Fibroblast of mammary gland (primary cell): ENCODE results near the gene LRRC3.

Experiments used
- DNase-seq: peaks from one replicate; pipeline ENCODE4 v3.0.0-alpha.2; 2010; ENCODE audit warnings: low read depth
- H3K4me3 ChIP-seq: 2 replicates; pipeline ENCODE4 v1.5.1; 2011; ENCODE audit warnings: low read depth, mild to moderate bottlenecking, low read length, moderate library complexity; ENCODE audit not compliant: control insufficient read depth
- TF ChIP-seq, protein P1 (sequence below): conservative IDR thresholded peaks from 2 replicates; pipeline ENCODE4 v1.5.1; 2011; ENCODE audit warnings: low read depth, low read length, inconsistent platforms; ENCODE audit not compliant: control insufficient read depth, insufficient read depth

The LRRC3 gene

DNA sequence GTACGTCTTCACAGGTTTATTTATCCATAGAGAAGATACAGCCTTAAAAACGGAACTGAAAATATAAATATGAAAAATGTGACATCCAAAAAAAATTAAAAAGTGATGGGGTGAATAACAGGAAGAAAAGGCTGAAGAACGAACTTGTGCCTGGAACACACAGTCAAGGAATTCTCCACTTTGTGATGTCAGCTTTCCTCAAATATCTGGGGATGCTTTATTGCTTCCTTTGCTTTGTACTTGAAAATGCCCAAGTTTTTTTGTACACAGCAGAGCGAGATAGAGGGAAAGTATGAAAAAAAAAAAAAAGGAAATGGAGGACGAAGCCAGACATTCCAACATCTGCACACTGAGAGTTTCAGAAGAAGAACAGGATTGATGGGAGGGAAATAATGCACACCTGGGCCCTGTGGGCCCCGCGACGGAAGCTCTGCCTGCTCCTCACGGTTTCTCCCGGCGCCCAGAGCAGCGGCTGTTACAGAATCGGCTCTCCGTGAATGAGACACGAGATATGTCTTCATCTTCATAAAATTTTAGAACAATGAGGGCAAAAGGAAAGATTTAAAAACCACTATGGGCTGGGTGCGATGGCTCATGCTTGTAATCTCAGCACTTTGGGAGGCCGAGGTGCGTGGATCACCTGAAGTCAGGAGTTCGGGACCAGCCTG is 10.0 kb upstream of the LRRC3 start:
- TF ChIP-seq, protein P1, sequence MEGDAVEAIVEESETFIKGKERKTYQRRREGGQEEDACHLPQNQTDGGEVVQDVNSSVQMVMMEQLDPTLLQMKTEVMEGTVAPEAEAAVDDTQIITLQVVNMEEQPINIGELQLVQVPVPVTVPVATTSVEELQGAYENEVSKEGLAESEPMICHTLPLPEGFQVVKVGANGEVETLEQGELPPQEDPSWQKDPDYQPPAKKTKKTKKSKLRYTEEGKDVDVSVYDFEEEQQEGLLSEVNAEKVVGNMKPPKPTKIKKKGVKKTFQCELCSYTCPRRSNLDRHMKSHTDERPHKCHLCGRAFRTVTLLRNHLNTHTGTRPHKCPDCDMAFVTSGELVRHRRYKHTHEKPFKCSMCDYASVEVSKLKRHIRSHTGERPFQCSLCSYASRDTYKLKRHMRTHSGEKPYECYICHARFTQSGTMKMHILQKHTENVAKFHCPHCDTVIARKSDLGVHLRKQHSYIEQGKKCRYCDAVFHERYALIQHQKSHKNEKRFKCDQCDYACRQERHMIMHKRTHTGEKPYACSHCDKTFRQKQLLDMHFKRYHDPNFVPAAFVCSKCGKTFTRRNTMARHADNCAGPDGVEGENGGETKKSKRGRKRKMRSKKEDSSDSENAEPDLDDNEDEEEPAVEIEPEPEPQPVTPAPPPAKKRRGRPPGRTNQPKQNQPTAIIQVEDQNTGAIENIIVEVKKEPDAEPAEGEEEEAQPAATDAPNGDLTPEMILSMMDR = no peak
- no peak overlapping the region for H3K4me3 ChIP-seq
- DNase-seq = no peak

DNA sequence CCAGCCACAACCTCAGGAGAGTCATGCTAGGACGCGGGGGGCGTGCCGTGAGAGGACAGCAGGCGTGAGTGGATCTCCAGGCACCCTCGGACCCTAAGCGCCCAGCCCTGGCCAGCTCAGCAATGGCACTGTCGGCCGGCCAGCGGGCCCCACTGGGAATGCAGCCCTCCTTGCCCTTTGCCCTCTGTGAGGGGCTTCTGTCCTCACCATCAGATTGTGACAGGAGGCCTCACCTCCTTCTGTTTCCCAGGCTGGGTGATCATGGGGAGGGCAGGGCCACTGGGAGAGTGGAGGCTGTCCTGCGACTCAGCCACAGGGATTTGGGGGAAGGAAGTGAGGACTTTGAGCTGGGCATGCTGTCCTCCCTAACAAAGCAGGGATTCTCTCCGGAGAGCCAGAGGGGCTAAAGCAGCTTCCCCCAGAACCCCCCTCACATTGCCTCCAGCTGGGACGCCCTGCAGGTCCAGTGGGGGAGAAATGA is 6.6 kb upstream of the LRRC3 start:
- no peak overlapping the region for H3K4me3 ChIP-seq
- TF ChIP-seq, protein P1 = no peak
- DNase-seq = no peak

DNA sequence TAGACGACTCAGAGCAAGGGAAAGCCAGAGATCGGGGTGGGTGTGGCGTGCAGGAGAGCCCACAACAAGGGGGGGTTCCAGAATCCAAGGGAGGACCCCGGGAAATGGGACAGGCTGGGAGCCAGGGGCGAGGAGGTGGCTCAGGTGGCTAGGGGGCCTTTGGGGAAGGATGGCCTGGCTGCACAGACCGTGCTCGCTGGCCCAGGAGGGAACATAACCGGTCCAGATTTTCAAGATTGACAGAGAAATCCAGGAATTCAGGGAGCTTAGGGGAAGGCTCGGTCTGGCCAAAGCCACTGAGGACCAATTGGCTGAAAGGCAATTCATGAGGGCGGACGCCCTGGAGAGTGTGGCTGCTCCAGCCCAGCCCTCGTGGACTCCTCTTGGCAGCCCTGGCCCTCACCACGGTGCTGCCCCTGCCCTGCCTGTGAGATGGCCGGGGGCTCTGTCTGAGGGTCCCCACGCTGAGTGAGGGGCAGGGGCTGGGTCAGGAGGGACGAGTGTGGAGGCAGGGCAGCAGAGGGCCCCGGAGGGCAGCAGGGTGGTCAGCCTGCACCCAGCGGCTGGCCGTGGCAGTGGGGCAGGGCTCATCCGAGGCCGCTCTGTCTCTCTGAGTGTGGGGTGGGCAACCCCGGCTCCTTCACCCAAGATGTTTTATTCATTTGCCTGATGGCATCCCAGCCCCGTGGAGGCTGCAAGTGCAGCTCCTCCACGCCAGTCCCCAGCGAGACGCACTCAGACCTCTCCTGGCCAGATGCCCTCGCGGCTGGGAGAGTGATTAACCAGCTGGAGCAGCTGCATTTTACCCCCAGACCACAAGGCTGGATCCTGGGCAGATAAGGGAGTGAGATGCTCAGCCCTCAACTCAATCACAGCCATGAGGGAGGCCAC is 5.6 kb upstream of the LRRC3 start:
- no peak overlapping the region for H3K4me3 ChIP-seq
- DNase-seq = no peak
- TF ChIP-seq, protein P1 = no peak

DNA sequence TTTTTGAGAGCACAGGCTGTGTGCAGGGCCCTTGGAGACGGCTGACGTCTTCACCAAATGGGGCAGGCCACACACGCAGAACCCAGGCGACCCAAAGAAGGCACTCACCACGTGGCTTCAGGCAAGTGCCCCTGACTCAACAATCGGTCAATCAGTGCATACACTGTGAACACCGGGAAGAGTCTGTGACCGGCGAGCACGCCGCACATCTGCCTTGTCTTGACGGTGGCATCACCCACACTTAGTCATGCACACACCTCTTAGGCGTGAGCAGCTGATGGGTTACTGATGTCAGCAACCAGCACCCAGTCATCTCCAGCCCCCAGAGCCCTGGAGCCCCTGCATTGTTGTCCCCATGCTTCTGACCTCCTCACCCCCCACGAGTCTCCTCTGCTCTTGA is 4.9 kb upstream of the LRRC3 start:
- no peak overlapping the region for H3K4me3 ChIP-seq
- TF ChIP-seq, protein P1 = no peak
- DNase-seq = no peak

DNA sequence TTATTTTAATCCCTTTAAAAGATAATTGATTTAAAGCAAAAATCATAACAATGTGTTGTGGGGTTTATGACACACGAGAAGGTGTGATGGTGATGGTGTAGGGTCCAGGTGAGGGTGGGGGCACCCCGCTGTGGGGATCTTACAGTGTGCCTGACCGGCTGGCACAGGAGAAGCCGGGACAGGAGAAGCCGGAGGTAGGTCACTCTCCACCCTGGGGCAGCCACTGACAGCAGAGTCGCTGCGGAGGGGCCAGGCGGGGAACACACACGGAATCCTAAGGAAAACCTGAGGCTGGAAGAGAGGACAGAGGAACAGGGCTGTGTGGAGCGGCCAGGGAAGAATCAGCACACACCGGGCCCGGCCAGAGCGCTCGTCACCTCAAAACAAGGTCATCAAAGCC is 4.3 kb upstream of the LRRC3 start:
- TF ChIP-seq, protein P1 = no peak
- H3K4me3 ChIP-seq = no peak overlapping the region
- no peak for DNase-seq

DNA sequence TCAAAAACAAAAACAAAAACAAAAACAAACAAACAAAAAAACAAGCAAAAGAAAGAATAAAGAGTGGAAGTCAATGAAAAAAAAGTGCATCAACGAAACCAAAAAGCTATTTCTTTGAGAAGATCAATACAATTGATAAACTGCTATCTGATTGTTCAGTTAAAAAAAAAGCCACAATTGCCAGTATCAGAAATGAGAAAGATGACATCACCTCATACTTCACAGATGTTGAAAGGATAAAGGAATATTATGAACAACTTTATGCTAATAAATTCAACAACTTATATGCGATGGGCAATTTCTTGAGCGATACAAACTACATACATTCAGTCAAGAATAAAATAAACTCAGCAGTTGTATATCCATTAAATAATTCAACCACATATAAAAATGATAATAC is 2.2 kb upstream of the LRRC3 start:
- TF ChIP-seq, protein P1 = no peak
- H3K4me3 ChIP-seq = no peak overlapping the region
- DNase-seq = no peak
